Measurements from ENCODE around the gene TXNDC17.
"Not testable (repeated sequence)": the region's sequence is repeated elsewhere in the genome, so short reads cannot be mapped to it uniquely, and the experiment has no call there.

Gene TXNDC17

GRCh38 chr17:6640536-6641246 is at the start of gene TXNDC17, which contains the start of gene KIAA0753:
TXNDC17 (plus strand) TSS chr17:6641060; CDS start chr17:6641083, 23 bp downstream.
KIAA0753 (minus strand) TSS chr17:6640711; CDS start chr17:6635103, 5,608 bp downstream.
- TF ChIP-seq, protein P1, sequence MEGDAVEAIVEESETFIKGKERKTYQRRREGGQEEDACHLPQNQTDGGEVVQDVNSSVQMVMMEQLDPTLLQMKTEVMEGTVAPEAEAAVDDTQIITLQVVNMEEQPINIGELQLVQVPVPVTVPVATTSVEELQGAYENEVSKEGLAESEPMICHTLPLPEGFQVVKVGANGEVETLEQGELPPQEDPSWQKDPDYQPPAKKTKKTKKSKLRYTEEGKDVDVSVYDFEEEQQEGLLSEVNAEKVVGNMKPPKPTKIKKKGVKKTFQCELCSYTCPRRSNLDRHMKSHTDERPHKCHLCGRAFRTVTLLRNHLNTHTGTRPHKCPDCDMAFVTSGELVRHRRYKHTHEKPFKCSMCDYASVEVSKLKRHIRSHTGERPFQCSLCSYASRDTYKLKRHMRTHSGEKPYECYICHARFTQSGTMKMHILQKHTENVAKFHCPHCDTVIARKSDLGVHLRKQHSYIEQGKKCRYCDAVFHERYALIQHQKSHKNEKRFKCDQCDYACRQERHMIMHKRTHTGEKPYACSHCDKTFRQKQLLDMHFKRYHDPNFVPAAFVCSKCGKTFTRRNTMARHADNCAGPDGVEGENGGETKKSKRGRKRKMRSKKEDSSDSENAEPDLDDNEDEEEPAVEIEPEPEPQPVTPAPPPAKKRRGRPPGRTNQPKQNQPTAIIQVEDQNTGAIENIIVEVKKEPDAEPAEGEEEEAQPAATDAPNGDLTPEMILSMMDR (IDR thresholded peaks at IDR 0.05; ENCODE audit: borderline replicate concordance, insufficient read depth, low read depth, low read length) = no peak
- peak within 1 kb of the TSS; percentile 69 for H3K4me3 ChIP-seq (ENCODE audit: low read depth, low read length)

GRCh38 chr17:6591599-6592158 is 49.2 kb upstream of the TXNDC17 start:
- TF ChIP-seq, protein P1 (IDR thresholded peaks at IDR 0.05; ENCODE audit: borderline replicate concordance, insufficient read depth, low read depth, low read length) = no peak
- no peak overlapping the region for H3K4me3 ChIP-seq (ENCODE audit: low read depth, low read length)

- TF ChIP-seq, protein P1 (IDR thresholded peaks at IDR 0.05; ENCODE audit: borderline replicate concordance, insufficient read depth, low read depth, low read length) = no peak
- no peak overlapping the region for H3K4me3 ChIP-seq (ENCODE audit: low read depth, low read length)
These were observed 48.7 kb upstream of the TXNDC17 start for GRCh38 chr17:6592173-6592572.

- not testable (repeated sequence) for H3K4me3 ChIP-seq (ENCODE audit: low read depth, low read length)
These were observed 47.5 kb upstream of the TXNDC17 start for GRCh38 chr17:6593371-6593770.

DNA sequence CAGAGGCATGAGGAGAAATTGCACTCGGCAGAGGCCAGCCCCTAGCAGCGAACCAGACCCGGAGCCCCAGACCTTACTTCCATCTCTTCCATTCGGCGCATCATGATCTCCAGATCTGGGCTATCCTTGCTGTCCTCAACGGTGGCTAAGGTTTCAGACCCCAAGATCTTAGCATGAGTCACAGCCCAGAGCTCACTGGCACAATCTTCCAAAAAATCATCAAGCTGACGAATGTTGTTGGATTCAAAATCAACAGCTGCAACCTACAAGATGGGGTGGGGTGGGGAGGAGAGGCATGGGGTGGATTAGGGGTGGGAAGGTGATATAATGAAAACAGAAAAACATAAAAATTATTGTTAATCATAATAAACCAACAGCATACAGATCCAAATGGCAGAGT is 44.8 kb upstream of the TXNDC17 start:
- H3K4me3 ChIP-seq (ENCODE audit: low read depth, low read length) = no peak overlapping the region
- TF ChIP-seq, protein P1 (IDR thresholded peaks at IDR 0.05; ENCODE audit: borderline replicate concordance, insufficient read depth, low read depth, low read length) = no peak

- TF ChIP-seq, protein P1 (IDR thresholded peaks at IDR 0.05; ENCODE audit: borderline replicate concordance, insufficient read depth, low read depth, low read length) = no peak
- no peak overlapping the region for H3K4me3 ChIP-seq (ENCODE audit: low read depth, low read length)
These were observed 44.3 kb upstream of the TXNDC17 start for GRCh38 chr17:6596511-6596910.

GRCh38 chr17:6596941-6597340 is 43.9 kb upstream of the TXNDC17 start:
- TF ChIP-seq, protein P1 (IDR thresholded peaks at IDR 0.05; ENCODE audit: borderline replicate concordance, insufficient read depth, low read depth, low read length) = no peak
- H3K4me3 ChIP-seq (ENCODE audit: low read depth, low read length) = no peak overlapping the region
